ENCODE results near the gene ACOT6. TPM values are rescaled to one million over a fixed set of nuclear protein-coding genes. Genes with fewer than 3 reads are reported as not detected.
A peak's percentile ranks its signal among the peaks of the same experiment; 100 is the strongest.
"Not testable (repeated sequence)": the region's sequence is repeated elsewhere in the genome, so short reads cannot be mapped to it uniquely, and the experiment has no call there.

The ACOT6 gene
- polyA plus RNA-seq, 1 experiment = not detected

- no peak for DNase-seq (ENCODE audit: low read depth, low spot score)
- Histone ChIP-seq H3K9me3 (ENCODE audit: control insufficient read depth, insufficient read depth, low read length) (peaks cover 6% of the 10 kb centered on the region; the same call in 1 of the 2 replicates), H3K27ac (ENCODE audit: low read depth, low read length) (no peak overlapping the region), H3K27me3 (ENCODE audit: control insufficient read depth, insufficient read depth, low read length) (no peaks in the 10 kb centered on the region), H3K4me3 (ENCODE audit: low read depth, low read length) (no peak overlapping the region)
- ChIA-PET POLR2A (no interaction called here), CTCF (no interaction called here)
- no peak for TF ChIP-seq CTCF (IDR thresholded peaks at IDR 0.05; ENCODE audit: low read depth, low read length)
These were observed 23.6 kb upstream of the ACOT6 start for GRCh38 chr14:73588695-73589094.

GRCh38 chr14:73589116-73589515, 23.2 kb upstream of the ACOT6 start:
- Histone ChIP-seq H3K9me3 (ENCODE audit: control insufficient read depth, insufficient read depth, low read length) (peaks cover 6% of the 10 kb centered on the region; the same call in 1 of the 2 replicates), H3K4me3 (ENCODE audit: low read depth, low read length) (no peak overlapping the region), H3K27me3 (ENCODE audit: control insufficient read depth, insufficient read depth, low read length) (no peaks in the 10 kb centered on the region), H3K27ac (ENCODE audit: low read depth, low read length) (no peak overlapping the region)
- no peak for TF ChIP-seq CTCF (IDR thresholded peaks at IDR 0.05; ENCODE audit: low read depth, low read length)
- DNase-seq (ENCODE audit: low read depth, low spot score) = no peak
- ChIA-PET CTCF (no interaction called here), POLR2A (no interaction called here)

- POLR2A ChIA-PET = interaction anchor here (0.6 to 1.2 kb wide), 2 partner anchors 10 to 22 kb away, joined by 3 to 4 read pairs; partner anchors contain the start of gene ACOT2
- not testable (repeated sequence) for H3K4me3 ChIP-seq (ENCODE audit: low read depth, low read length); DNase-seq (ENCODE audit: low read depth, low spot score); H3K27me3 ChIP-seq (ENCODE audit: control insufficient read depth, insufficient read depth, low read length); H3K27ac ChIP-seq (ENCODE audit: low read depth, low read length); H3K9me3 ChIP-seq (ENCODE audit: control insufficient read depth, insufficient read depth, low read length)
- CTCF ChIA-PET = interaction anchor here (1.0 kb wide), 1 partner anchor 43 kb away, joined by 3 read pairs; no protein-coding TSS in a partner anchor
These were observed 21.7 kb upstream of the ACOT6 start for GRCh38 chr14:73590673-73591004.

GRCh38 chr14:73591690-73592449, 20.4 kb upstream of the ACOT6 start, which contains the start of gene ACOT4:
Gene ACOT4 (plus strand): TSS chr14:73591873. CDS start chr14:73591960, 87 bp downstream.
- Histone ChIP-seq H3K9me3 (ENCODE audit: control insufficient read depth, insufficient read depth, low read length) (peaks cover 6% of the 10 kb centered on the region; the same call in 1 of the 2 replicates), H3K27ac (ENCODE audit: low read depth, low read length) (no peak within 1 kb of the TSS), H3K27me3 (ENCODE audit: control insufficient read depth, insufficient read depth, low read length) (no peaks in the 10 kb centered on the region), H3K4me3 (ENCODE audit: low read depth, low read length) (peak within 1 kb of the TSS; percentile 56)
- no peak for TF ChIP-seq CTCF (IDR thresholded peaks at IDR 0.05; ENCODE audit: low read depth, low read length)
- CTCF ChIA-PET = interaction anchor here (0.5 to 1.7 kb wide), 2 partner anchors 22 to 41 kb away, joined by 3 read pairs; no protein-coding TSS in a partner anchor
- POLR2A ChIA-PET = interaction anchor here (0.6 to 1.3 kb wide), 2 partner anchors 11 to 23 kb away, joined by 4 to 5 read pairs; partner anchors contain the start of gene ACOT2
- no peak for DNase-seq (ENCODE audit: low read depth, low spot score)

GRCh38 chr14:73594491-73594890, 17.8 kb upstream of the ACOT6 start:
- no peak for DNase-seq (ENCODE audit: low read depth, low spot score)
- no peak overlapping the region for H3K4me3 ChIP-seq (ENCODE audit: low read depth, low read length)
- CTCF ChIA-PET = no interaction called here
- POLR2A ChIA-PET = no interaction called here
- no peak overlapping the region for H3K27ac ChIP-seq (ENCODE audit: low read depth, low read length)
- H3K27me3 ChIP-seq (ENCODE audit: control insufficient read depth, insufficient read depth, low read length) = peaks cover 3% of the 10 kb centered on the region
- TF ChIP-seq CTCF (IDR thresholded peaks at IDR 0.05; ENCODE audit: low read depth, low read length) = no peak
- H3K9me3 ChIP-seq (ENCODE audit: control insufficient read depth, insufficient read depth, low read length) = peaks cover 6% of the 10 kb centered on the region; the same call in 1 of the 2 replicates
